Endothelial cell of umbilical vein (primary cell): ENCODE results near the gene BTBD2. TPM values are rescaled to one million over a fixed set of nuclear protein-coding genes. Genes with fewer than 3 reads are reported as not detected.

ENCODE experiments used
- BruUV-seq: library from RNA; stranded (reverse); fragments of 400-500 nt; replicated peaks from 2 replicates; lab custom pipeline; 2021; lab: Mats Ljungman, UMichigan
- CTCF ChIA-PET: fragments of 300-600, 350-600 bp; sonication (Branson Sonifier 250); formaldehyde crosslinking; loops from one replicate; lab custom pipeline; 2021; ENCODE audit warnings: antibody characterized with exemption, inconsistent platforms; lab: Charles Lee
- POLR2A ChIA-PET: fragments of 300-600, 350-600 bp; sonication (Branson Sonifier 250); formaldehyde crosslinking; loops from one replicate; lab custom pipeline; 2021; ENCODE audit warnings: antibody characterized with exemption, inconsistent platforms; lab: Charles Lee
- DNase-seq: peaks from one replicate; pipeline ENCODE4 v3.0.0-alpha.2; 2011; ENCODE audit warnings: low read depth, low spot score
- FAIRE-seq: peaks from 2 replicates; lab custom pipeline; 2011; peaks lifted over from hg19 to GRCh38; lab: Jason Lieb, UNC
- H2AFZ ChIP-seq: 2 replicates; pipeline ENCODE4 v1.6.0; 2012; ENCODE audit warnings: low read depth, low read length, control low read depth, inconsistent platforms
- H3K27ac ChIP-seq: 2 replicates; pipeline ENCODE4 v1.5.1; 2011; ENCODE audit warnings: low read depth, mild to moderate bottlenecking, control low read depth, low read length, moderate library complexity; ENCODE audit not compliant: insufficient read depth
- H3K27me3 ChIP-seq, 2 experiments: 2 replicates each; pipeline versions ENCODE4 v1.6.0 to v1.6.1; 2011; ENCODE audit warnings: low read length in 2 of 2, mixed read lengths in 1 of 2; ENCODE audit not compliant: control insufficient read depth in 2 of 2, insufficient read depth in 2 of 2
- H3K36me3 ChIP-seq, 2 experiments: 2 replicates in 1 of 2; 3 replicates in 1 of 2; pipeline ENCODE4 v1.5.1; 2011; ENCODE audit warnings: low read length in 2 of 2, mild to moderate bottlenecking in 1 of 2, moderate library complexity in 1 of 2; ENCODE audit not compliant: control insufficient read depth in 2 of 2, insufficient read depth in 2 of 2; ENCODE audit errors: extremely low read depth in 1 of 2
- H3K4me1 ChIP-seq: 3 replicates; pipeline ENCODE4 v1.5.1; 2011; ENCODE audit warnings: mild to moderate bottlenecking, low read length; ENCODE audit not compliant: control insufficient read depth, insufficient read depth; ENCODE audit errors: extremely low read depth
- H3K4me2 ChIP-seq: 2 replicates; pipeline ENCODE4 v1.6.1; 2011; ENCODE audit warnings: low read length, control low read depth, mixed read lengths; ENCODE audit not compliant: insufficient read depth
- H3K4me3 ChIP-seq, 3 experiments: fragments of 200-600 bp in 1 of 3; sonication (generic), shearing (Covaris generic) in 1 of 3; replicated peaks in 1 of 3; 2 replicates each; pipeline ENCODE4 v1.5.1; 2011 to 2016; ENCODE audit warnings: control low read depth in 3 of 3, low read length in 3 of 3, mild to moderate bottlenecking in 2 of 3, inconsistent platforms in 1 of 3, low read depth in 1 of 3, moderate library complexity in 1 of 3; ENCODE audit not compliant: insufficient read depth in 1 of 3
- H3K79me2 ChIP-seq: 2 replicates; pipeline ENCODE4 v1.6.0; 2012; ENCODE audit warnings: low read length, inconsistent platforms; ENCODE audit not compliant: control insufficient read depth, insufficient read depth
- H3K9ac ChIP-seq: replicated peaks from 2 replicates; pipeline ENCODE3; 2011; ENCODE audit warnings: low read length, control low read depth; ENCODE audit not compliant: insufficient read depth; ENCODE audit errors: extremely low read depth
- H3K9me1 ChIP-seq: replicated peaks from 3 replicates; pipeline ENCODE4 v1.6.0; 2011; ENCODE audit warnings: mild to moderate bottlenecking, low read length; ENCODE audit not compliant: control insufficient read depth, insufficient read depth; ENCODE audit errors: extremely low read depth
- H3K9me3 ChIP-seq: replicated peaks from 2 replicates; pipeline ENCODE4 v1.5.1; 2012; ENCODE audit warnings: low read length, inconsistent platforms; ENCODE audit not compliant: control insufficient read depth, insufficient read depth
- H4K20me1 ChIP-seq: replicated peaks from 2 replicates; pipeline ENCODE3; 2011; ENCODE audit warnings: mild to moderate bottlenecking, low read length; ENCODE audit not compliant: control insufficient read depth, insufficient read depth; ENCODE audit errors: extremely low read depth
- EZH2 ChIP-seq: IDR thresholded peaks from 2 replicates; pipeline ENCODE4 v1.6.1; 2012; ENCODE audit warnings: borderline replicate concordance, low read depth, mild to moderate bottlenecking, moderate library complexity, low read length, inconsistent platforms; ENCODE audit not compliant: severe bottlenecking
- FOS ChIP-seq: IDR thresholded peaks from 2 replicates; pipeline ENCODE4 v1.6.1; 2011; ENCODE audit warnings: mild to moderate bottlenecking, low read length, moderate library complexity, borderline replicate concordance; ENCODE audit not compliant: insufficient read depth
- GATA2 ChIP-seq: IDR thresholded peaks from 2 replicates; pipeline ENCODE4 v1.7.0; 2011; ENCODE audit warnings: low read depth, mild to moderate bottlenecking, moderate library complexity, mixed read lengths, low read length; ENCODE audit not compliant: insufficient read length, insufficient read depth
- JUN ChIP-seq: IDR thresholded peaks from 2 replicates; pipeline ENCODE4 v1.6.1; 2011; ENCODE audit warnings: borderline replicate concordance, low read depth; ENCODE audit not compliant: insufficient read length, insufficient read depth
- MYC ChIP-seq: IDR thresholded peaks from one replicate; pipeline ENCODE4 v1.6.1; 2011; ENCODE audit warnings: mild to moderate bottlenecking, low read depth, low read length
- POLR2A ChIP-seq: IDR thresholded peaks from 2 replicates; pipeline ENCODE4 v1.6.1; 2012; ENCODE audit warnings: low read depth, mild to moderate bottlenecking, control low read depth, low read length
- POLR2AphosphoS5 ChIP-seq: IDR thresholded peaks from 2 replicates; pipeline ENCODE4 v1.6.1; 2012; ENCODE audit warnings: low read depth, mild to moderate bottlenecking, control low read depth, low read length, moderate library complexity; ENCODE audit not compliant: insufficient read depth
- dilution Hi-C: fragments of 300-500 bp; cut with MboI; formaldehyde crosslinking; loops from one replicate; pipeline ENCODE4 v1.15.0; 2019; ENCODE audit warnings: low sequenced_read_pairs; ENCODE audit not compliant: extremely low pct_ligation_motif_present
- intact Hi-C: fragments of 100-400 bp; cut with micrococcal nuclease; formaldehyde crosslinking; loops from one replicate; pipeline ENCODE4 v1.10.0; 2022
- polyA plus RNA-seq, 4 experiments: library from polyadenylated mRNA; depleted of rRNA in 3 of 4; stranded (reverse) in 3 of 4; unstranded in 1 of 4; fragments of >200 nt; gene quantifications; 2 replicates each; pipeline versions ENCODE4 v1.2.1 to v1.2.3, GENCODE V29; 2011 to 2012; ENCODE audit warnings: missing spikeins in 1 of 4
- total RNA-seq: library from RNA; stranded (reverse); gene quantifications from 2 replicates; pipeline ENCODE4 v1.2.3, GENCODE V29; 2021
- TF ChIP-seq, protein P1 (sequence below): IDR thresholded peaks from 2 replicates; pipeline ENCODE4 v1.6.1; 2011; ENCODE audit not compliant: insufficient read depth, insufficient read length
- TF ChIP-seq, protein P2 (sequence below), 2 donors: IDR thresholded peaks; 1 replicate in 1 of 2; 2 replicates in 1 of 2; pipeline ENCODE4 v1.5.1; 2011; ENCODE audit warnings: low read length in 2 of 2, mild to moderate bottlenecking in 2 of 2, moderate library complexity in 2 of 2, control low read depth in 1 of 2, inconsistent platforms in 1 of 2, low read depth in 1 of 2; ENCODE audit not compliant: insufficient read depth in 1 of 2; ENCODE audit errors: extremely low read depth in 1 of 2

Gene BTBD2
- total and polyA plus RNA-seq, 2 donors (not counting 3 experiments of a cell fraction or from before 2014, with no cell fraction given) = 59.2 to 78.2 TPM

DNA sequence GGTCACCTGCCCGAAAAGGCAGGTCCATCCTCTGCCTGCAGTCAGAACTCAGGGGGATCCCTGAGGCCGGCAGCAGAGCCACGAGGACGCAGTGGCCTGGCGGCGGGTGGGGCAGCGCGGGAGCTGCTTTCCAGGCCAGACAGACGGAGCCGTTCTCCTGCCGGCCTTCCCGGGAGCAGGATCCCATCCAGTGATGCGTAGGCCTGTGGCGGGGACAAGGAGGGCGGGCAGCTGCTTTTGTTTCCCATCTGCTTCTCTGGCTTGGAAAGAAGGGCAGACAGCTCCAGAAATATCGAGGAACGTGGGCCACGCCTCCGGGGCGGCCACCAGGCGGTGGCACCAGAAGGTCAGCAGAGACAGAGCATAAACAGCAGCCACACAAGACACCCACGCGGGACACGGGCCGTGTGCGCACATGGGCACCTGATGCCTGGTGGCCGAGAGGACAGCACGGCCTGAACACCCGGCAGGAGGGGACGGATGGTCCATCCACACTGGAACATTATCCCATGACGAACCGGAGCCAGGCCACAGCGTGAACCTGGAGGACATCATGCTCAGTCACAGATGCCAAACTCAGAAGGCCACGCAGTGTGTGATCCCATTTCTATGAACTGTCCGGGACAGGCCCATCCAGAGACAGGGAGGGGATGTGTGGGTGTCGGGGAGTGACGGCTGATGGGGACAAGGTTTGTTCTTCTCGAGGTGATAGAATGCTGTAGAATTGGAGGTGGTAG, 49.4 kb upstream of the BTBD2 start:
- Histone ChIP-seq H4K20me1 (no peaks in the 10 kb centered on the region), H3K27me3 (no peaks in the 10 kb centered on the region), H3K9ac (no peak overlapping the region), H3K4me1 (peaks cover 18% of the 10 kb centered on the region), H2AFZ (no peak overlapping the region), H3K4me2 (no peak overlapping the region), H3K9me1 (no peaks in the 10 kb centered on the region), H3K27ac (no peak overlapping the region), H3K79me2 (no peaks in the 10 kb centered on the region), H3K36me3 (no peaks in the 10 kb centered on the region), H3K4me3 (no peak overlapping the region), H3K9me3 (no peaks in the 10 kb centered on the region)
- intact Hi-C loops = no loop called here
- no peak for FAIRE-seq
- POLR2A ChIA-PET = no interaction called here
- BruUV-seq = no TSS peak
- dilution Hi-C loops = no loop called here
- DNase-seq = no peak
- CTCF ChIA-PET = interaction anchor here (1.0 kb wide), 1 partner anchor 13 kb away, joined by 3 read pairs; no protein-coding TSS in a partner anchor
- no peak for TF ChIP-seq POLR2AphosphoS5
- TF ChIP-seq, protein P1, sequence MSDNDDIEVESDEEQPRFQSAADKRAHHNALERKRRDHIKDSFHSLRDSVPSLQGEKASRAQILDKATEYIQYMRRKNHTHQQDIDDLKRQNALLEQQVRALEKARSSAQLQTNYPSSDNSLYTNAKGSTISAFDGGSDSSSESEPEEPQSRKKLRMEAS = no peak

DNA sequence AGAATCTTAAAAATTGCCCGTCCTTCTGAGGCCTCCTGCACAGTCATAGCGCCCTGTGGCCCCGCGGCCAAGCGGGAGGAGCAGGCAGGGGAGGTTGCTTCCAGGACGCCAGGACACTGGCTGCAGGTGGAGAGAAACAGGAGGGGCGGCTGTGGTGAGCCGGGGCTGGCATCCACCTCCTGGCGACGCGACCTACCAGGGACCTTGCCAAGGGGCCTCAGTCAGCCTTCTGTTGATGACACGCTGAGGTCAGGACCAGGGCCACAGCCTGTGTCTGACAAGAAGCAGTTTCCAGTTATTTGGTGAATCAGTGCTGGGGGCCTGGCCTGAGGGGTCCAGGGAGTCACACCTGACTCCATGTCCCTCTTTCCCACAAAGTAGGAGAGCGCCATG, 48.9 kb upstream of the BTBD2 start:
- Histone ChIP-seq H3K4me1 (peaks cover 24% of the 10 kb centered on the region), H3K27ac (no peak overlapping the region), H3K9me3 (no peaks in the 10 kb centered on the region), H2AFZ (no peak overlapping the region), H3K79me2 (no peaks in the 10 kb centered on the region), H3K27me3 (no peaks in the 10 kb centered on the region), H3K9ac (no peak overlapping the region), H3K9me1 (no peaks in the 10 kb centered on the region), H3K36me3 (no peaks in the 10 kb centered on the region), H3K4me2 (no peak overlapping the region), H3K4me3 (no peak overlapping the region), H4K20me1 (no peaks in the 10 kb centered on the region)
- no peak for TF ChIP-seq POLR2AphosphoS5
- TF ChIP-seq, protein P1 = no peak
- no peak for TF ChIP-seq GATA2
- TF ChIP-seq FOS = no peak
- TF ChIP-seq, protein P2, sequence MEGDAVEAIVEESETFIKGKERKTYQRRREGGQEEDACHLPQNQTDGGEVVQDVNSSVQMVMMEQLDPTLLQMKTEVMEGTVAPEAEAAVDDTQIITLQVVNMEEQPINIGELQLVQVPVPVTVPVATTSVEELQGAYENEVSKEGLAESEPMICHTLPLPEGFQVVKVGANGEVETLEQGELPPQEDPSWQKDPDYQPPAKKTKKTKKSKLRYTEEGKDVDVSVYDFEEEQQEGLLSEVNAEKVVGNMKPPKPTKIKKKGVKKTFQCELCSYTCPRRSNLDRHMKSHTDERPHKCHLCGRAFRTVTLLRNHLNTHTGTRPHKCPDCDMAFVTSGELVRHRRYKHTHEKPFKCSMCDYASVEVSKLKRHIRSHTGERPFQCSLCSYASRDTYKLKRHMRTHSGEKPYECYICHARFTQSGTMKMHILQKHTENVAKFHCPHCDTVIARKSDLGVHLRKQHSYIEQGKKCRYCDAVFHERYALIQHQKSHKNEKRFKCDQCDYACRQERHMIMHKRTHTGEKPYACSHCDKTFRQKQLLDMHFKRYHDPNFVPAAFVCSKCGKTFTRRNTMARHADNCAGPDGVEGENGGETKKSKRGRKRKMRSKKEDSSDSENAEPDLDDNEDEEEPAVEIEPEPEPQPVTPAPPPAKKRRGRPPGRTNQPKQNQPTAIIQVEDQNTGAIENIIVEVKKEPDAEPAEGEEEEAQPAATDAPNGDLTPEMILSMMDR (IDR thresholded peaks at IDR 0.05; ENCODE audit: extremely low read depth in 1 of 2, insufficient read depth in 1 of 2, low read depth in 1 of 2, low read length in 2 of 2) = no peak
- TF ChIP-seq POLR2A = no peak
- TF ChIP-seq EZH2 = no peak
- no peak for TF ChIP-seq MYC
- no peak for TF ChIP-seq JUN
- intact Hi-C loops (no loop called here), dilution Hi-C loops (no loop called here)
- DNase-seq = no peak
- ChIA-PET CTCF (no interaction called here), POLR2A (no interaction called here)
- no peak for FAIRE-seq
- BruUV-seq = no TSS peak
